Esophagus squamous epithelium (tissue), 5 donors: ENCODE results near the gene NME7. TPM values are rescaled to one million over a fixed set of nuclear protein-coding genes. Genes with fewer than 3 reads are reported as not detected.
A peak's percentile ranks its signal among the peaks of the same experiment; 100 is the strongest.

Source experiments
- DNase-seq: peaks from one replicate; lab custom pipeline; 2025; lab: John Stamatoyannopoulos, UW
- H3K27ac ChIP-seq, 4 donors: fragments of 200-600 bp; sonication (generic); one replicate each; pipeline ENCODE4 v1.5.1; 2016 to 2019; ENCODE audit warnings: mild to moderate bottlenecking in 1 of 4
- H3K27me3 ChIP-seq, 4 donors: fragments of 200-600 bp; sonication (generic); 1 replicate in 3 of 4; 2 replicates in 1 of 4; pipeline versions ENCODE4 v1.5.1 to v1.6.0; 2017 to 2021; ENCODE audit warnings: antibody characterized with exemption in 1 of 4
- H3K36me3 ChIP-seq, 3 donors: fragments of 200-600 bp; sonication (generic); one replicate each; pipeline ENCODE4 v1.5.1; 2016 to 2019
- H3K4me1 ChIP-seq, 3 donors: fragments of 200-600 bp; sonication (generic); one replicate each; pipeline ENCODE4 v1.5.1; 2017 to 2019
- H3K4me3 ChIP-seq, 4 donors: fragments of 200-600 bp; sonication (generic); 1 replicate in 3 of 4; 2 replicates in 1 of 4; pipeline ENCODE4 v1.5.1; 2016 to 2019; ENCODE audit warnings: mild to moderate bottlenecking in 2 of 4, moderate library complexity in 1 of 4
- H3K9me3 ChIP-seq, 3 donors: fragments of 200-600 bp; sonication (generic); one replicate each; pipeline ENCODE4 v1.5.1; 2016 to 2019
- CTCF ChIP-seq, 6 experiments: fragments of 450-650 bp in 4 of 6; fragments of 200-600 bp in 2 of 6; sonication (generic) in 2 of 6; IDR thresholded peaks; one replicate each; pipeline ENCODE4 v1.5.1; 2016 to 2019; ENCODE audit warnings: antibody characterized with exemption in 6 of 6, mild to moderate bottlenecking in 4 of 6, moderate library complexity in 4 of 6
- POLR2A ChIP-seq, 4 donors: fragments of 450-650 bp; IDR thresholded peaks; one replicate each; pipeline ENCODE4 v1.6.1; 2017; ENCODE audit warnings: antibody characterized with exemption in 4 of 4, mild to moderate bottlenecking in 4 of 4, moderate library complexity in 3 of 4
- WGBS, 2 donors: methylation state at CpG; one replicate each; pipeline ENCODE4 v1.1.5; 2018; 5-methylcytosine and 5-hydroxymethylcytosine counted together
- intact Hi-C: fragments of 100-400 bp; cut with DNase I; formaldehyde crosslinking; loops from one replicate; pipeline ENCODE4 v1.15.0; 2022
- total RNA-seq, 4 donors: library from RNA; depleted of rRNA; stranded (reverse); fragments of >200 nt; gene quantifications; one replicate each; pipeline ENCODE4 v1.1.0, GENCODE V29; 2016
- donor health status: DM: yes; HTN: yes; CAD: no.

Gene NME7
- total RNA-seq, 4 donors from 2014 or later = 5.7 to 10.7 (median 7.4) TPM

GRCh38 chr1:169117599-169117998, 250.0 kb downstream of the NME7 start:
- Histone ChIP-seq H3K4me1 (peaks cover 19 to 74% (median 28%) of the 10 kb centered on the region in 3 donors), H3K36me3 (peaks cover 0 to 69% (median 0%) of the 10 kb centered on the region in 3 donors), H3K27ac (peak overlapping the region in 1 of 4 donors; percentile 53), H3K4me3 (no peak overlapping the region), H3K27me3 (no peaks in the 10 kb centered on the region), H3K9me3 (no peaks in the 10 kb centered on the region)
- DNase-seq = no peak
- TF ChIP-seq CTCF (IDR thresholded peaks at IDR 0.05) (no peak), POLR2A (IDR thresholded peaks at IDR 0.05) (no peak)
- intact Hi-C loops = no loop called here
- 92 to 100% methylated on average over 1 of the region's 1 CpG for WGBS, 2 donors

- Histone ChIP-seq H3K27me3 (no peaks in the 10 kb centered on the region), H3K4me1 (peaks cover 19 to 80% (median 28%) of the 10 kb centered on the region in 3 donors), H3K9me3 (no peaks in the 10 kb centered on the region), H3K27ac (peak overlapping the region in 2 of 4 donors; percentile 69 to 70), H3K4me3 (no peak overlapping the region), H3K36me3 (peaks cover 0 to 73% (median 0%) of the 10 kb centered on the region in 3 donors)
- intact Hi-C loops = no loop called here
- no peak for DNase-seq
- TF ChIP-seq POLR2A (IDR thresholded peaks at IDR 0.05) (no peak), CTCF (IDR thresholded peaks at IDR 0.05) (no peak)
- whole genome bisulfite sequencing, 2 donors = 69 to 88% methylated on average over 2 of the region's 2 CpGs
These were observed 250.6 kb downstream of the NME7 start for GRCh38 chr1:169117014-169117413.

GRCh38 chr1:169115891-169116585, 251.6 kb downstream of the NME7 start:
- no peaks in the 10 kb centered on the region for H3K27me3 ChIP-seq
- DNase-seq = peak; percentile 10
- no peak for TF ChIP-seq POLR2A (IDR thresholded peaks at IDR 0.05)
- peak overlapping the region; percentile 69 to 77 (median 73) for H3K27ac ChIP-seq
- H3K4me3 ChIP-seq = peak overlapping the region in 3 of 4 donors; percentile 1 to 46 (median 16)
- no peaks in the 10 kb centered on the region for H3K9me3 ChIP-seq
- H3K4me1 ChIP-seq = peaks cover 19 to 89% (median 30%) of the 10 kb centered on the region in 3 donors
- intact Hi-C loops = no loop called here
- 16 to 25% methylated on average over 6 to 12 of the region's 14 CpGs for WGBS, 2 donors
- H3K36me3 ChIP-seq = peaks cover 0 to 72% (median 0%) of the 10 kb centered on the region in 3 donors

- peak overlapping the region; percentile 31 to 57 (median 42) for H3K27ac ChIP-seq
- DNase-seq = no peak
- no peaks in the 10 kb centered on the region for H3K27me3 ChIP-seq
- peaks cover 0 to 56% (median 0%) of the 10 kb centered on the region in 3 donors for H3K36me3 ChIP-seq
- TF ChIP-seq CTCF (IDR thresholded peaks at IDR 0.05) (no peak), POLR2A (IDR thresholded peaks at IDR 0.05) (no peak)
- H3K4me1 ChIP-seq = peaks cover 31 to 99% (median 46%) of the 10 kb centered on the region in 3 donors
- intact Hi-C loops = no loop called here
- H3K9me3 ChIP-seq = no peaks in the 10 kb centered on the region
- 42 to 57% methylated on average over 4 of the region's 4 CpGs for WGBS, 2 donors
- no peak overlapping the region for H3K4me3 ChIP-seq
These were observed 253.9 kb downstream of the NME7 start for GRCh38 chr1:169113613-169114119.

- no peak overlapping the region for H3K4me3 ChIP-seq
- 60 to 68% methylated on average over 6 of the region's 6 CpGs for WGBS, 2 donors
- TF ChIP-seq POLR2A (IDR thresholded peaks at IDR 0.05) (no peak), CTCF (IDR thresholded peaks at IDR 0.05) (no peak)
- no peaks in the 10 kb centered on the region for H3K9me3 ChIP-seq
- no peaks in the 10 kb centered on the region for H3K27me3 ChIP-seq
- H3K27ac ChIP-seq = peak overlapping the region in 2 of 4 donors; percentile 9 to 10
- DNase-seq = no peak
- peaks cover 0 to 56% (median 0%) of the 10 kb centered on the region in 3 donors for H3K36me3 ChIP-seq
- intact Hi-C loops = no loop called here
- peaks cover 26 to 99% (median 47%) of the 10 kb centered on the region in 3 donors for H3K4me1 ChIP-seq
These were observed 255.4 kb downstream of the NME7 start for GRCh38 chr1:169112241-169112640.
